Fibroblast of villous mesenchyme (primary cell): ENCODE measurements around the gene C22orf31. TPM values are rescaled to one million over a fixed set of nuclear protein-coding genes. Genes with fewer than 3 reads are reported as not detected.

Source experiments
- DNase-seq: peaks from one replicate; pipeline ENCODE4 v3.0.0-alpha.2; 2010; ENCODE audit warnings: low read depth
- H3K4me3 ChIP-seq: 2 replicates; pipeline ENCODE4 v1.5.1; 2011; ENCODE audit warnings: low read depth, mild to moderate bottlenecking, low read length
- total RNA-seq: library from RNA; depleted of rRNA; stranded (reverse); fragments of >200 nt; gene quantifications from 2 replicates; pipeline ENCODE4 v1.2.3, GENCODE V29; 2012
- TF ChIP-seq, protein P1 (sequence below): IDR thresholded peaks from 2 replicates; pipeline ENCODE4 v1.5.1; 2012; ENCODE audit warnings: low read depth, mild to moderate bottlenecking, low read length; ENCODE audit not compliant: insufficient read depth

The C22orf31 gene
- total RNA-seq, 1 donor: not detected

DNA sequence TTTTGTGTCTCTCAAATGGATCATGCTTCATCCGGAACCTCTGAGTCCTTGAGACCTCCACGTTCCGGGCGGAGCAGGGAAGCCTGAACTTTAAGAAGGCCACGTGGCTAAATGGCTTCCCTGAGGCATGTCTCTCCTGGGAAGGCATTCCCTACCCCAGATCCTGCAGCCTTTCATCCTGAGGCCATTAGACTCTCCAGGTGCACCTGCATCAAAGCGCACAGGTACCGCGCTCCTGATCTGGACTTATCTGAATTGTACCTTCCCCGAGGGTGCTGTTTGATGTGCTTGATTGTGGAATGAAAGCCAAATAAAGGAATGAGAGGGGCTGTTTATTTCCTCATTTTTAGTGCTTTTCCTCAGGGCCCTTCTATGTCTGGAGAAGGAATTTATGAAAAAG, 22.5 kb downstream of the C22orf31 start:
- DNase-seq: no peak
- H3K4me3 ChIP-seq: no peak overlapping the region
- TF ChIP-seq, protein P1, sequence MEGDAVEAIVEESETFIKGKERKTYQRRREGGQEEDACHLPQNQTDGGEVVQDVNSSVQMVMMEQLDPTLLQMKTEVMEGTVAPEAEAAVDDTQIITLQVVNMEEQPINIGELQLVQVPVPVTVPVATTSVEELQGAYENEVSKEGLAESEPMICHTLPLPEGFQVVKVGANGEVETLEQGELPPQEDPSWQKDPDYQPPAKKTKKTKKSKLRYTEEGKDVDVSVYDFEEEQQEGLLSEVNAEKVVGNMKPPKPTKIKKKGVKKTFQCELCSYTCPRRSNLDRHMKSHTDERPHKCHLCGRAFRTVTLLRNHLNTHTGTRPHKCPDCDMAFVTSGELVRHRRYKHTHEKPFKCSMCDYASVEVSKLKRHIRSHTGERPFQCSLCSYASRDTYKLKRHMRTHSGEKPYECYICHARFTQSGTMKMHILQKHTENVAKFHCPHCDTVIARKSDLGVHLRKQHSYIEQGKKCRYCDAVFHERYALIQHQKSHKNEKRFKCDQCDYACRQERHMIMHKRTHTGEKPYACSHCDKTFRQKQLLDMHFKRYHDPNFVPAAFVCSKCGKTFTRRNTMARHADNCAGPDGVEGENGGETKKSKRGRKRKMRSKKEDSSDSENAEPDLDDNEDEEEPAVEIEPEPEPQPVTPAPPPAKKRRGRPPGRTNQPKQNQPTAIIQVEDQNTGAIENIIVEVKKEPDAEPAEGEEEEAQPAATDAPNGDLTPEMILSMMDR: no peak

DNA sequence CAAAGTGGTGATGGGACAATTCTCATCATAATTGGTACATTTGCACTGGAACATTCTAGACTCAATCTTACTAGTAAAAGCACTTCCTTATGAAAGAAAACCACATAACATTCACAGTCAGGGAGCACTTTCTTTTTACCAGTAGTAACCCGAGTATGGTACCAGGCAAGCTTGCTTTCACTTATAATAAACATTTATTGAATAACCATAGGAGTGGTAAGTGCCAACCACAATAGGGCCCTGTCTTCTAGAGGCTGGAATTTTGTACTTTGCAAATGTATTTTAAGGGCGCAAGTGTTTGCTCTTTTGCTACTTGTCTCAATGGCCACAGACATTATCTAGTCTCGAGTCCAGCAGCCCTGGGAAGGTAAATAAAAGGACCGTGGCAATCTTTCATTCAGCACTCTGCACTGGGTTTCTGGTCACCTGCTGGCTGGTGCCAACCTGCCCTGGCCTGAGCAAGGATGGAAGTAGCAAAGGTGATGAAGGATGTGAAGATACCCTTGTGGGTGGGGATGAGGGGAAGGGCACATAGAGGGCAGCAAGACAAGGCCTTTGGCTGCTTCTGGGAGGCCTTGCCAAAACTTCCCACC, 24.2 kb downstream of the C22orf31 start:
- no peak for DNase-seq
- no peak overlapping the region for H3K4me3 ChIP-seq
- TF ChIP-seq, protein P1: no peak

DNA sequence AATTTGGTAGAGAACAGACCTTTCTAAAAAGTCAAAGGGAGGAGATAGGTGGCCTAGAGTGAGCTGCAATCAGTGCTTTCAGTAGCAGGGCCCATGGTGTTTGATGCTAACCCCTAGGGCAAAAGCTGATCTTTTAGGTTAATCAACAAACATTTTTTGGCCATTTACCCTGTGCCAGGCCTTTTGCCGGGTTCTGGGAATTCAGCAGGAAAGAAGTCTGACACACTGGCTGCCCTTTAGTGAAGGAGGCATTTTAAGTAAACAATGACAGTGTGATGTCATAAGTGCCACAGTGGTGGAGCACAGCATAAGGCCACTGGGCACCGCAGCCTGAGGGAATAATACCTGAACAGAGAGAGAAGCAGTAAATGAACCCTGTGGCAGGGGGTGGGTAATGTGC, 29.0 kb downstream of the C22orf31 start:
- no peak overlapping the region for H3K4me3 ChIP-seq
- peak; percentile 30 for DNase-seq
- TF ChIP-seq, protein P1: no peak

DNA sequence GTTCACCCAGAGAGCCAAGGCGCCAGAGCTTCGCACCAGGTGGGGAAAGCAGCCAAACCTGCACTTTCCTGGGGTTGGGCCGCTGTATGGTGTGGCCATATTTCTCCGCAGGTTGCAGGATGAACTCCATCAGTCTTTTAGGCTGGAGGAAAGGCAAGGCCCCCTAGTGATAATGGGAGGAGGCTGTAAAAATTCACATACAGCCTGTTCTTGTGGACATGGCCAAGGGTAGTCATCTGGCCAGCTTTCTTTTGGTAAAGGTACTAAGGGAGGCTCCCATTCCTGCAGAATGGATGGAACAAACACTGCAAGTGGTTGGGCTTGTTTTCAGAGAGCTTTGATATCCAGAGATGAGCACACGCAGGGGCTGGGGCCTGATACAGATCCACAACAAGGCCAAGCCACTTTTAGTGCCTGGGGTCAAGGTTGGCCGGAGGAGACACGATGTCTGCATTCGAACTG, 29.6 kb downstream of the C22orf31 start:
- DNase-seq: no peak
- H3K4me3 ChIP-seq: peak overlapping the region; percentile 10
- TF ChIP-seq, protein P1: peak; percentile 4

DNA sequence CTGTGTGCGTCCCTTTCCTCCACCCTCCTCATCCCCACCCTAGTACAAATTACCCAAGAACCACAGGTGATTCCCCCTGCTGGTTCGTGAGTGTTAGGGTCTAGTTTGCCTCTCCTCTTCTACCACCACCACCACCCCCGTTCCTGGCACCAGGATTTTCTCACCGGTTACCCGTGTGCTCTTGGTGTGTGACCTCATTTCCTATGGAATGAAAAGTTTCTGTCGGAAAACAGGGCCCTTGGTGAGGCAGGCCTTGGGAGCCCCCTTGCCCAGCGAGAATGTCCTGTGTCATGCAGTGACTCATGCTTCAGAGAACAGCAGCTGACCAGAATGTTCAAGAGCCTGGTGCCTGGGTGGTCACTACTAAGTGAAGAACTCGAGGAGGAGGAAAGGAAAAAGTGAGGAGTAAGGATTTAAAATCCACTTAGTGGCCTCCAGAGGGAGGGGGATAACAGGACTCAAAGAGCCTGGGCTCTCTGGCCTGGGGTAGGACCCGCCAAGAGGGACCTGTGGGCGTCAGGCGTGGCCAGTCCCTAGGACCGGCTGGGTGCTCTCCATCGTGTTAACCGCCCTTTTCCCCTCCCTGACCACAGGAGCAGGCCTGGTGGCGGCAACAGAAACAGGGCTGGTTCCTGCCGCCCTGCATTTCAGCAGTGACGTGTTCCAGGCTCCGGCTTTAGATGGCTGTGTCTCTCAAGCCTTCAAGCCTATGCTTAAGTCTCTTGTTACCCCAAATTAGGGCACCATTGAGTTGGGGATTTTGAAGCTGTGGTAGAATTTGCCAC, 30.2 kb downstream of the C22orf31 start:
- TF ChIP-seq, protein P1: no peak
- DNase-seq: peak; percentile 94
- H3K4me3 ChIP-seq: peak overlapping the region; percentile 50

DNA sequence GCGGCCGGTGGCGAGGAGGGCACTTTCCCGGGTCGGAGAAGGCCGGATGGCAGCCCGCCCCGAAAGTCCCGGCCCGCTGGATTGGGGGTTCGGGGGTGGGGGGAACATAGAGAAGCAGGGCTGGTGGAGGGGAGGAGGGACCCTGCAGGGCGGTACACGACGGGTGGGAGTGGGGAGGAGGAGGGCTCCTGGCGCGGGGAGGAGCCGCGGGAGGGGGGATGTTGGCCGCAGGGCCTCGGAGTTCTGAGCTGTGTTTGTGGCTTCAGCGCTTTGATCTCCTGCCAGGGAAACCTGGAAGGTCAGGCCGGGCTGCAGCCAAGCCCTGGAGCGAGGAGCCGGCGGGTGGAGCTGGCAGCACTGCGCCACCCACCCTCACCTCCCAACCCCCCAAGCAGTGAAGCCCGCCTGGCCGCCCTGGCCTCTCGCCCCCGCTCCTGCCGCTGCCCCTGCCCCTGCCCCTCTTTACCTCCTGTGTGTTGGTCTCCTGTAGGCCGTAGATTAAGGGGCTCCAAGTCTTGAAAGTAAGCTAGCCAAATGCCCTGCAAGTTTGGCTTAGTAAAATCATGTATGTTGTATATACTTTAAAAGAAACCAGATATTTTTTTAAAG, 30.9 kb downstream of the C22orf31 start:
- peak; percentile 83 for DNase-seq
- TF ChIP-seq, protein P1: no peak

More for the DNA sequence above, 30.9 kb downstream of the C22orf31 start:
- H3K4me3 ChIP-seq: peak overlapping the region; percentile 50
